AG09309 (cell line): ENCODE data around the gene HPSE2.

Experiments
- DNase-seq: peaks from one replicate; pipeline ENCODE4 v3.0.0-alpha.2; 2010; ENCODE audit warnings: low read depth
- H3K4me3 ChIP-seq: 2 replicates; pipeline ENCODE4 v1.5.1; 2011; ENCODE audit warnings: mild to moderate bottlenecking, low read depth, low read length, moderate library complexity; ENCODE audit not compliant: control insufficient read depth
- CTCF ChIP-seq: IDR thresholded peaks from 2 replicates; pipeline ENCODE4 v1.5.1; 2011; ENCODE audit warnings: mild to moderate bottlenecking, low read depth, low read length, inconsistent platforms; ENCODE audit not compliant: insufficient read depth, control insufficient read depth; ENCODE audit errors: missing control alignments

Gene HPSE2

GRCh38 chr10:98538472-98538871 is 697.2 kb downstream of the HPSE2 start:
- no peak for DNase-seq
- no peak overlapping the region for H3K4me3 ChIP-seq
- no peak for TF ChIP-seq CTCF

- no peak for DNase-seq
- no peak for TF ChIP-seq CTCF
- no peak overlapping the region for H3K4me3 ChIP-seq
Measured at GRCh38 chr10:98536551-98536950, 699.1 kb downstream of the HPSE2 start.

GRCh38 chr10:98533746-98534445 is 701.8 kb downstream of the HPSE2 start:
- DNase-seq = no peak
- no peak overlapping the region for H3K4me3 ChIP-seq

GRCh38 chr10:98533241-98533640 is 702.4 kb downstream of the HPSE2 start:
- no peak overlapping the region for H3K4me3 ChIP-seq
- DNase-seq = no peak
- no peak for TF ChIP-seq CTCF

More at GRCh38 chr10:98533746-98534445, 701.8 kb downstream of the HPSE2 start:
- no peak for TF ChIP-seq CTCF

- no peak overlapping the region for H3K4me3 ChIP-seq
- no peak for TF ChIP-seq CTCF
- peak; percentile 65 for DNase-seq
Measured at GRCh38 chr10:98528805-98529183, 706.9 kb downstream of the HPSE2 start.

GRCh38 chr10:98528166-98528804 is 707.4 kb downstream of the HPSE2 start:
- H3K4me3 ChIP-seq = no peak overlapping the region
- TF ChIP-seq CTCF = no peak
- peak; percentile 34 for DNase-seq
